ENCODE data around the gene RIMOC1. TPM values are rescaled to one million over a fixed set of nuclear protein-coding genes. Genes with fewer than 3 reads are reported as not detected.

RIMOC1 gene
- total RNA-seq, 1 experiment from 2014 or later = 30.5 TPM

- H3K4me3 Mint-ChIP-seq = no peak overlapping the region
- no peak for ATAC-seq
- POLR2A ChIA-PET = no interaction called here
- TF ChIP-seq EMX1 (CRISPR knock-in tag; IDR thresholded peaks at IDR 0.05) = no peak
- no peak for TF ChIP-seq PRDM15 (CRISPR knock-in tag; IDR thresholded peaks at IDR 0.05)
- TF ChIP-seq PRRX2 (CRISPR knock-in tag; IDR thresholded peaks at IDR 0.05) = no peak
- TF ChIP-seq AFF4 (CRISPR knock-in tag; IDR thresholded peaks at IDR 0.05; ENCODE audit: borderline replicate concordance) = no peak
- no peak for TF ChIP-seq CREB1 (CRISPR knock-in tag; IDR thresholded peaks at IDR 0.05)
- no peak for TF ChIP-seq NR1H2 (CRISPR knock-in tag; IDR thresholded peaks at IDR 0.05)
- no peak for TF ChIP-seq AR (CRISPR knock-in tag; IDR thresholded peaks at IDR 0.05)
- TF ChIP-seq ZNF138 (CRISPR knock-in tag; conservative IDR thresholded peaks at IDR 0.05) = no peak
- no peak for TF ChIP-seq ESRRA (CRISPR knock-in tag; IDR thresholded peaks at IDR 0.05; ENCODE audit: borderline replicate concordance)
- no peak for TF ChIP-seq ERG (CRISPR knock-in tag; IDR thresholded peaks at IDR 0.05)
- no peak for TF ChIP-seq STAT6 (CRISPR knock-in tag; conservative IDR thresholded peaks at IDR 0.05; ENCODE audit: low read depth)
- no peak for TF ChIP-seq ATF2 (CRISPR knock-in tag; IDR thresholded peaks at IDR 0.05; ENCODE audit: borderline replicate concordance, low read depth)
- no peak for TF ChIP-seq ZNF219 (CRISPR knock-in tag; IDR thresholded peaks at IDR 0.05; ENCODE audit: borderline replicate concordance)
- no peak for TF ChIP-seq JUN (CRISPR knock-in tag; IDR thresholded peaks at IDR 0.05)
- TF ChIP-seq NFE2L1 (CRISPR knock-in tag; IDR thresholded peaks at IDR 0.05) = no peak
- TF ChIP-seq RORB (CRISPR knock-in tag; IDR thresholded peaks at IDR 0.05) = no peak
- no peak for TF ChIP-seq SP1 (CRISPR knock-in tag; conservative IDR thresholded peaks at IDR 0.05)
- TF ChIP-seq USF2 (CRISPR knock-in tag; IDR thresholded peaks at IDR 0.05) = no peak
These were observed 40.2 kb upstream of the RIMOC1 start for GRCh38 chr5:41863871-41864486.

More at GRCh38 chr5:41863871-41864486, 40.2 kb upstream of the RIMOC1 start:
- H3K36me3 Mint-ChIP-seq = peaks cover 6% of the 10 kb centered on the region; the same call in 1 of the 2 replicates
- CTCF ChIA-PET = no interaction called here
- H3K27me3 Mint-ChIP-seq (ENCODE audit: low read depth) = peaks cover 10% of the 10 kb centered on the region
- H3K4me1 Mint-ChIP-seq = peaks cover 3% of the 10 kb centered on the region
- no peak overlapping the region for H3K27ac Mint-ChIP-seq
- H3K9me3 Mint-ChIP-seq = no peaks in the 10 kb centered on the region
- no peak for DNase-seq (ENCODE audit: low spot score)
